Naive thymus-derived CD4-positive, alpha-beta T cell (primary cell): ENCODE results near the gene REEP2. TPM values are rescaled to one million over a fixed set of nuclear protein-coding genes. Genes with fewer than 3 reads are reported as not detected.
"Not testable (repeated sequence)": the region's sequence is repeated elsewhere in the genome, so short reads cannot be mapped to it uniquely, and the experiment has no call there.

ENCODE experiments used
- ATAC-seq: fragments of 150-1000 bp; cut with Tn5 transposase; 2 replicates; pipeline ENCODE4 v1.10.0; 2021; ENCODE audit warnings: mild to moderate bottlenecking, moderate library complexity
- CTCF ChIA-PET: fragments of 350-600 bp; sonication (Branson Sonifier 250); formaldehyde crosslinking; loops from one replicate; lab custom pipeline; 2021; ENCODE audit warnings: antibody characterized with exemption; lab: Charles Lee
- POLR2A ChIA-PET: fragments of 350-600 bp; sonication (Branson Sonifier 250); formaldehyde crosslinking; loops from one replicate; lab custom pipeline; 2021; ENCODE audit warnings: antibody characterized with exemption, inconsistent platforms; lab: Charles Lee
- DNase-seq, 9 donors: peaks; one replicate each; pipeline versions ENCODE4 v3.0.0 to v3.0.0-alpha.2; 2020 to 2022; ENCODE audit warnings: mixed read lengths in 1 of 9
- H3K27ac ChIP-seq: one replicate; pipeline ENCODE4 v1.7.0; 2013; ENCODE audit warnings: mild to moderate bottlenecking, low read depth, low read length, moderate library complexity
- H3K27me3 ChIP-seq, 2 donors: one replicate each; pipeline ENCODE4 v1.7.0; 2013; ENCODE audit warnings: low read length in 2 of 2, mild to moderate bottlenecking in 2 of 2, moderate library complexity in 2 of 2; ENCODE audit not compliant: control insufficient read depth in 2 of 2, insufficient read depth in 2 of 2
- H3K36me3 ChIP-seq, 3 experiments: 1 replicate in 2 of 3; 2 replicates in 1 of 3; pipeline ENCODE4 v1.7.0; 2013; ENCODE audit warnings: low read length in 3 of 3, mild to moderate bottlenecking in 3 of 3, moderate library complexity in 1 of 3; ENCODE audit not compliant: insufficient read depth in 3 of 3, control insufficient read depth in 2 of 3
- H3K4me1 ChIP-seq, 2 donors: one replicate each; pipeline ENCODE4 v1.7.0; 2013; ENCODE audit warnings: low read length in 2 of 2, mild to moderate bottlenecking in 2 of 2, moderate library complexity in 1 of 2; ENCODE audit not compliant: control insufficient read depth in 2 of 2, insufficient read depth in 2 of 2
- H3K4me3 ChIP-seq: 2 replicates; pipeline ENCODE4 v1.7.0; 2013; ENCODE audit warnings: mild to moderate bottlenecking, low read length
- H3K9me3 ChIP-seq, 3 experiments: 1 replicate in 2 of 3; 2 replicates in 1 of 3; pipeline ENCODE4 v1.7.0; 2013; ENCODE audit warnings: low read length in 3 of 3; ENCODE audit not compliant: control insufficient read depth in 2 of 3
- H3K27ac Mint-ChIP-seq, 9 donors: one replicate each; pipeline ENCODE4 v1.8.0; 2020 to 2022; ENCODE audit warnings: mixed read lengths in 9 of 9, mild to moderate bottlenecking in 8 of 9, moderate library complexity in 5 of 9, inconsistent platforms in 2 of 9
- H3K27me3 Mint-ChIP-seq, 5 donors: one replicate each; pipeline ENCODE4 v1.8.0; 2021 to 2022; ENCODE audit warnings: mixed read lengths in 5 of 5, mild to moderate bottlenecking in 1 of 5
- H3K36me3 Mint-ChIP-seq, 5 donors: one replicate each; pipeline ENCODE4 v1.8.0; 2020 to 2022; ENCODE audit warnings: mixed read lengths in 5 of 5, mild to moderate bottlenecking in 3 of 5, inconsistent platforms in 1 of 5
- H3K4me1 Mint-ChIP-seq, 7 donors: one replicate each; pipeline ENCODE4 v1.8.0; 2020 to 2022; ENCODE audit warnings: mixed read lengths in 7 of 7, mild to moderate bottlenecking in 3 of 7, inconsistent platforms in 1 of 7
- H3K4me3 Mint-ChIP-seq, 10 donors: one replicate each; pipeline ENCODE4 v1.8.0; 2020 to 2022; ENCODE audit warnings: mild to moderate bottlenecking in 10 of 10, mixed read lengths in 10 of 10, moderate library complexity in 6 of 10, inconsistent platforms in 2 of 10
- H3K9me3 Mint-ChIP-seq, 11 donors: one replicate each; pipeline ENCODE4 v1.8.0; 2020 to 2022; ENCODE audit warnings: mixed read lengths in 11 of 11, mild to moderate bottlenecking in 4 of 11, inconsistent platforms in 1 of 11, moderate library complexity in 1 of 11
- intact Hi-C, 2 donors: fragments of 100-400 bp; cut with micrococcal nuclease; formaldehyde crosslinking; loops; one replicate each; pipeline ENCODE4 v1.15.1; 2023
- polyA plus RNA-seq, 2 donors: library from polyadenylated mRNA; unstranded; fragments of 300-500 nt; fragmentation: Illumina TruSeq; gene quantifications; one replicate each; pipeline ENCODE4 v1.2.3, GENCODE V29; 2021
- total RNA-seq, 6 experiments: library from RNA in 5 of 6; stranded (reverse) in 5 of 6; gene quantifications; 1 replicate in 5 of 6; 2 replicates in 1 of 6; pipeline ENCODE4 v1.2.3 and lab custom pipeline; 2021 to 2026

Gene REEP2
- 1 to 10 TPM in 1 of 5 experiments, under 1 TPM in 1, not detected in 3; 0.94 to 1.2 TPM for total RNA-seq
- polyA plus RNA-seq: not detected
- not detected for total RNA-seq (lab: John Stamatoyannopoulos, UW)

- peak within 1 kb of the TSS in 6 of 9 donors; percentile 17 to 86 (median 65) for H3K27ac Mint-ChIP-seq
- POLR2A ChIA-PET: interaction anchor here (1.0 kb wide), 1 partner anchor 70 kb away, joined by 3 read pairs; no protein-coding TSS in a partner anchor
- Histone ChIP-seq H3K27ac (no peak within 1 kb of the TSS), H3K4me1 (peaks cover 3 to 11% of the 10 kb centered on the region in 2 donors), H3K9me3 (no peaks in the 10 kb centered on the region), H3K4me3 (peak within 1 kb of the TSS; percentile 60), H3K36me3 (peaks cover 10 to 26% (median 12%) of the 10 kb centered on the region in 3 experiments), H3K27me3 (no peaks in the 10 kb centered on the region)
- DNase-seq: peak in 8 of 9 donors; percentile 28 to 84 (median 43)
- CTCF ChIA-PET: interaction anchor here (1.2 to 1.4 kb wide), 2 partner anchors 9 to 86 kb away, joined by 3 to 5 read pairs; partner anchors contain the start of gene KDM3B
- ATAC-seq: peak; percentile 89
- H3K4me3 Mint-ChIP-seq: peak within 1 kb of the TSS; percentile 57 to 89 (median 83)
- peaks cover 0 to 11% (median 5%) of the 10 kb centered on the region in 5 donors for H3K27me3 Mint-ChIP-seq
- intact Hi-C loops: loop anchor here (1.0 to 5.0 kb wide), 2 partner anchors 25 to 73 kb away; no protein-coding TSS in a partner anchor
- peaks cover 12 to 24% (median 14%) of the 10 kb centered on the region in 7 donors for H3K4me1 Mint-ChIP-seq
- peaks cover 0 to 24% (median 13%) of the 10 kb centered on the region in 5 donors for H3K36me3 Mint-ChIP-seq
- H3K9me3 Mint-ChIP-seq: no peaks in the 10 kb centered on the region
Measured at GRCh38 chr5:138438724-138439476, at the start of gene REEP2. Gene REEP2 (plus strand): TSS chr5:138439057. CDS start chr5:138439209, 152 bp downstream.

GRCh38 chr5:138389332-138389731 lies 49.5 kb upstream of the REEP2 start:
- no peak overlapping the region for H3K27ac Mint-ChIP-seq
- Histone ChIP-seq H3K9me3 (no peaks in the 10 kb centered on the region), H3K4me3 (no peak overlapping the region), H3K4me1 (no peaks in the 10 kb centered on the region), H3K36me3 (peaks cover 21 to 82% (median 27%) of the 10 kb centered on the region in 3 experiments), H3K27me3 (no peaks in the 10 kb centered on the region), H3K27ac (no peak overlapping the region)
- peaks cover 17 to 56% (median 28%) of the 10 kb centered on the region in 5 donors for H3K36me3 Mint-ChIP-seq
- CTCF ChIA-PET: interaction anchor here (1.0 kb wide), 1 partner anchor 11 kb away, joined by 3 read pairs; no protein-coding TSS in a partner anchor
- ATAC-seq: no peak
- H3K4me3 Mint-ChIP-seq: no peak overlapping the region
- H3K9me3 Mint-ChIP-seq: no peaks in the 10 kb centered on the region
- DNase-seq: no peak
- H3K27me3 Mint-ChIP-seq: no peaks in the 10 kb centered on the region
- H3K4me1 Mint-ChIP-seq: peaks cover 0 to 3% (median 0%) of the 10 kb centered on the region in 7 donors
- intact Hi-C loops: no loop called here
- POLR2A ChIA-PET: no interaction called here

- H3K27me3 Mint-ChIP-seq, ATAC-seq, H3K4me3 Mint-ChIP-seq, H3K4me3 ChIP-seq, H3K9me3 Mint-ChIP-seq, H3K9me3 ChIP-seq, H3K27me3 ChIP-seq, H3K4me1 ChIP-seq, H3K27ac ChIP-seq, H3K27ac Mint-ChIP-seq, CTCF ChIA-PET, intact Hi-C loops, H3K4me1 Mint-ChIP-seq, POLR2A ChIA-PET, DNase-seq: not testable (repeated sequence)
- peaks cover 21 to 83% (median 28%) of the 10 kb centered on the region in 3 experiments for H3K36me3 ChIP-seq
- peaks cover 21 to 62% (median 34%) of the 10 kb centered on the region in 5 donors for H3K36me3 Mint-ChIP-seq
Measured at GRCh38 chr5:138389911-138390310, 48.9 kb upstream of the REEP2 start.

GRCh38 chr5:138391859-138392386 lies 46.9 kb upstream of the REEP2 start:
- no peak for DNase-seq
- CTCF ChIA-PET: interaction anchor here (0.6 kb wide), 2 partner anchors 11 to 945 kb away, joined by 3 to 6 read pairs; no protein-coding TSS in a partner anchor
- no peak overlapping the region for H3K4me3 Mint-ChIP-seq
- H3K27ac Mint-ChIP-seq: no peak overlapping the region
- Histone ChIP-seq H3K4me3 (no peak overlapping the region), H3K27ac (no peak overlapping the region), H3K9me3 (no peaks in the 10 kb centered on the region), H3K4me1 (no peaks in the 10 kb centered on the region), H3K36me3 (peaks cover 18 to 81% (median 21%) of the 10 kb centered on the region in 3 experiments), H3K27me3 (no peaks in the 10 kb centered on the region)
- POLR2A ChIA-PET: interaction anchor here (0.7 kb wide), 1 partner anchor 24 kb away, joined by 3 read pairs; no protein-coding TSS in a partner anchor
- ATAC-seq: no peak
- peaks cover 21 to 54% (median 37%) of the 10 kb centered on the region in 5 donors for H3K36me3 Mint-ChIP-seq
- H3K9me3 Mint-ChIP-seq: no peaks in the 10 kb centered on the region
- intact Hi-C loops: no loop called here
- no peaks in the 10 kb centered on the region for H3K27me3 Mint-ChIP-seq
- peaks cover 0 to 17% (median 0%) of the 10 kb centered on the region in 7 donors for H3K4me1 Mint-ChIP-seq

GRCh38 chr5:138402640-138403039 lies 36.2 kb upstream of the REEP2 start:
- no peaks in the 10 kb centered on the region for H3K9me3 ChIP-seq
- H3K4me1 ChIP-seq: no peaks in the 10 kb centered on the region
- H3K4me3 ChIP-seq: no peak overlapping the region
- ChIA-PET POLR2A (no interaction called here), CTCF (no interaction called here)
- Mint-ChIP-seq H3K27me3 (no peaks in the 10 kb centered on the region), H3K36me3 (peaks cover 8 to 53% (median 29%) of the 10 kb centered on the region in 5 donors), H3K4me3 (no peak overlapping the region), H3K27ac (peak overlapping the region in 1 of 9 donors; percentile 71), H3K4me1 (peaks cover 0 to 27% (median 0%) of the 10 kb centered on the region in 7 donors), H3K9me3 (no peaks in the 10 kb centered on the region)
- DNase-seq: no peak
- ATAC-seq: no peak
- H3K27me3 ChIP-seq: no peaks in the 10 kb centered on the region
- intact Hi-C loops: no loop called here
- peaks cover 10 to 65% (median 14%) of the 10 kb centered on the region in 3 experiments for H3K36me3 ChIP-seq
- no peak overlapping the region for H3K27ac ChIP-seq

- H3K27ac ChIP-seq: no peak overlapping the region
- Mint-ChIP-seq H3K27me3 (no peaks in the 10 kb centered on the region), H3K27ac (peak overlapping the region in 4 of 9 donors; percentile 0 to 43 (median 23)), H3K4me1 (peaks cover 0 to 15% (median 0%) of the 10 kb centered on the region in 7 donors), H3K36me3 (peaks cover 13 to 46% (median 27%) of the 10 kb centered on the region in 5 donors), H3K9me3 (peaks cover 0 to 2% (median 0%) of the 10 kb centered on the region in 11 donors), H3K4me3 (no peak overlapping the region)
- ChIA-PET CTCF (no interaction called here), POLR2A (no interaction called here)
- peaks cover 0 to 36% (median 5%) of the 10 kb centered on the region in 3 experiments for H3K36me3 ChIP-seq
- DNase-seq: no peak
- H3K9me3 ChIP-seq: no peaks in the 10 kb centered on the region
- H3K4me1 ChIP-seq: no peaks in the 10 kb centered on the region
- intact Hi-C loops: loop anchor here in 1 of 2 donors (5.0 kb wide), 1 partner anchor 56 kb away; the partner anchor contains the start of gene KDM3B
- H3K27me3 ChIP-seq: no peaks in the 10 kb centered on the region
- peak; percentile 26 for ATAC-seq
- H3K4me3 ChIP-seq: no peak overlapping the region
Measured at GRCh38 chr5:138408023-138408422, 30.8 kb upstream of the REEP2 start.
